ENCODE results near the gene RSPH3. TPM values are rescaled to one million over a fixed set of nuclear protein-coding genes. Genes with fewer than 3 reads are reported as not detected.
A peak's percentile ranks its signal among the peaks of the same experiment; 100 is the strongest.

RSPH3 gene
- total RNA-seq, 2 experiments from 2014 or later, result 4.2 TPM

- ChIA-PET POLR2A (interaction anchor here (0.7 to 15.6 kb wide), 11 partner anchors 7 to 626 kb away, joined by 3 to 766 read pairs (median 7); partner anchors contain the start of gene TAGAP), CTCF (interaction anchor here (1.1 to 15.5 kb wide), 4 partner anchors 26 to 98 kb away, joined by 4 to 289 read pairs (median 65); no protein-coding TSS in a partner anchor)
- intact Hi-C loops (cut with micrococcal nuclease), result no loop called here
- Mint-ChIP-seq H3K27me3 (no peaks in the 10 kb centered on the region), H3K27ac (peak overlapping the region; percentile 83), H3K9me3 (no peaks in the 10 kb centered on the region), H3K4me1 (ENCODE audit: low read depth) (peaks cover 61% of the 10 kb centered on the region), H3K4me3 (peak overlapping the region; percentile 59), H3K36me3 (ENCODE audit: low read depth) (peaks cover 69% of the 10 kb centered on the region)
- ATAC-seq, result no peak
- DNase-seq, result peak; percentile 32
- TF ChIP-seq CTCF (IDR thresholded peaks at IDR 0.05), result no peak
These were observed 36.7 kb upstream of the RSPH3 start for GRCh38 chr6:159036673-159037072.

GRCh38 chr6:159035891-159036290 lies 35.9 kb upstream of the RSPH3 start:
- Mint-ChIP-seq H3K36me3 (ENCODE audit: low read depth) (peaks cover 61% of the 10 kb centered on the region), H3K4me1 (ENCODE audit: low read depth) (peaks cover 59% of the 10 kb centered on the region), H3K27ac (peak overlapping the region; percentile 83), H3K27me3 (no peaks in the 10 kb centered on the region), H3K9me3 (no peaks in the 10 kb centered on the region), H3K4me3 (peak overlapping the region; percentile 4)
- intact Hi-C loops (cut with micrococcal nuclease), result no loop called here
- ChIA-PET CTCF (interaction anchor here (1.1 to 15.5 kb wide), 6 partner anchors 15 to 99 kb away, joined by 3 to 289 read pairs (median 11); no protein-coding TSS in a partner anchor), POLR2A (interaction anchor here (0.6 to 15.6 kb wide), 10 partner anchors 8 to 1010 kb away, joined by 3 to 766 read pairs (median 12); partner anchors contain the start of gene TAGAP)
- DNase-seq, result no peak
- no peak for ATAC-seq
- no peak for TF ChIP-seq CTCF (IDR thresholded peaks at IDR 0.05)

GRCh38 chr6:159033160-159034049 lies 33.4 kb upstream of the RSPH3 start:
- no peak for ATAC-seq
- CTCF ChIA-PET, result interaction anchor here (0.8 to 15.5 kb wide), 10 partner anchors 8 to 102 kb away, joined by 3 to 289 read pairs (median 7); partner anchors contain the start of gene TAGAP
- peaks cover 36% of the 10 kb centered on the region for H3K4me1 Mint-ChIP-seq (ENCODE audit: low read depth)
- no peaks in the 10 kb centered on the region for H3K27me3 Mint-ChIP-seq
- H3K36me3 Mint-ChIP-seq (ENCODE audit: low read depth), result peaks cover 36% of the 10 kb centered on the region
- H3K27ac Mint-ChIP-seq, result peak overlapping the region; percentile 52
- intact Hi-C loops (cut with micrococcal nuclease), result no loop called here
- POLR2A ChIA-PET, result interaction anchor here (1.4 to 15.6 kb wide), 7 partner anchors 8 to 65 kb away, joined by 3 to 766 read pairs (median 13); partner anchors contain the start of gene TAGAP
- no peak for DNase-seq
- no peaks in the 10 kb centered on the region for H3K9me3 Mint-ChIP-seq
- H3K4me3 Mint-ChIP-seq, result no peak overlapping the region
- no peak for TF ChIP-seq CTCF (IDR thresholded peaks at IDR 0.05)

GRCh38 chr6:159031846-159032245 lies 31.8 kb upstream of the RSPH3 start:
- intact Hi-C loops (cut with micrococcal nuclease), result no loop called here
- ChIA-PET CTCF (interaction anchor here (1.4 to 15.5 kb wide), 5 partner anchors 9 to 103 kb away, joined by 3 to 289 read pairs (median 7); partner anchors contain the start of gene TAGAP), POLR2A (interaction anchor here (2.3 to 15.6 kb wide), 4 partner anchors 9 to 67 kb away, joined by 9 to 766 read pairs (median 104); partner anchors contain the start of gene TAGAP)
- ATAC-seq (no peak), DNase-seq (no peak)
- Mint-ChIP-seq H3K9me3 (peaks cover 5% of the 10 kb centered on the region), H3K27me3 (no peaks in the 10 kb centered on the region), H3K36me3 (ENCODE audit: low read depth) (peaks cover 27% of the 10 kb centered on the region), H3K4me3 (no peak overlapping the region), H3K4me1 (ENCODE audit: low read depth) (peaks cover 26% of the 10 kb centered on the region), H3K27ac (no peak overlapping the region)
- TF ChIP-seq CTCF (IDR thresholded peaks at IDR 0.05), result no peak

Data from activated CD8-positive, alpha-beta T cell treated with anti-CD3 and anti-CD28 coated beads for 36 hours (primary cell).